HG03520 (cell line): Measurements from ENCODE around the gene EMC1.
"Not testable (repeated sequence)": the region's sequence is repeated elsewhere in the genome, so short reads cannot be mapped to it uniquely, and the experiment has no call there.

ENCODE experiments used
- ATAC-seq: cut with Tn5 transposase; IDR thresholded peaks from one replicate; pipeline ENCODE4 v1.9.1; 2021; ENCODE audit warnings: mild to moderate bottlenecking, moderate library complexity; ENCODE audit not compliant: unreplicated experiment

EMC1 gene

GRCh38 chr1:19196331-19196730, 55.0 kb downstream of the EMC1 start:
- no peak for ATAC-seq

GRCh38 chr1:19193004-19193403, 58.3 kb downstream of the EMC1 start:
- ATAC-seq, result no peak

GRCh38 chr1:19191811-19192210, 59.5 kb downstream of the EMC1 start:
- no peak for ATAC-seq

GRCh38 chr1:19190468-19190867, 60.9 kb downstream of the EMC1 start:
- no peak for ATAC-seq

- no peak for ATAC-seq
Measured at GRCh38 chr1:19189270-19189669, 62.1 kb downstream of the EMC1 start.

GRCh38 chr1:19187852-19188251, 63.5 kb downstream of the EMC1 start:
- no peak for ATAC-seq

- no peak for ATAC-seq
Measured at GRCh38 chr1:19186001-19186400, 65.3 kb downstream of the EMC1 start.

- no peak for ATAC-seq
Measured at GRCh38 chr1:19182223-19182622, 69.1 kb downstream of the EMC1 start.

- not testable (repeated sequence) for ATAC-seq
Measured at GRCh38 chr1:19180265-19180657, 71.1 kb downstream of the EMC1 start.

- ATAC-seq, result no peak
Measured at GRCh38 chr1:19179597-19180264, 71.6 kb downstream of the EMC1 start.

GRCh38 chr1:19178734-19179398, 72.5 kb downstream of the EMC1 start:
- no peak for ATAC-seq

- no peak for ATAC-seq
Measured at GRCh38 chr1:19177811-19178210, 73.5 kb downstream of the EMC1 start.

GRCh38 chr1:19169642-19170041, 81.7 kb downstream of the EMC1 start:
- no peak for ATAC-seq

- ATAC-seq, result no peak
Measured at GRCh38 chr1:19167140-19167539, 84.2 kb downstream of the EMC1 start.

GRCh38 chr1:19166066-19166465, 85.3 kb downstream of the EMC1 start:
- no peak for ATAC-seq
